PC-9 (cell line): ENCODE measurements around the gene ERCC2. TPM values are rescaled to one million over a fixed set of nuclear protein-coding genes. Genes with fewer than 3 reads are reported as not detected.

Experiments used
- Bru-seq: library from RNA; stranded (reverse); fragments of 400-500 nt; gene quantifications from one replicate; lab custom pipeline; 2021; lab: Mats Ljungman, UMichigan
- BruChase-seq, 2 experiments: library from RNA; stranded (reverse); fragments of 400-500 nt; gene quantifications; one replicate each; lab custom pipeline; 2021; lab: Mats Ljungman, UMichigan
- BruUV-seq: library from RNA; stranded (reverse); fragments of 400-500 nt; replicated peaks from 2 replicates; lab custom pipeline; 2021; lab: Mats Ljungman, UMichigan
- CTCF ChIA-PET: fragments of 300-600 bp; sonication (Branson Sonifier 250); formaldehyde crosslinking; loops from one replicate; lab custom pipeline; 2022; ENCODE audit warnings: antibody characterized with exemption; lab: Charles Lee
- POLR2A ChIA-PET: fragments of 300-600 bp; sonication (Branson Sonifier 250); formaldehyde crosslinking; loops from one replicate; lab custom pipeline; 2022; ENCODE audit warnings: antibody characterized with exemption; ENCODE audit not compliant: unreplicated experiment; lab: Charles Lee
- DNase-seq, 2 experiments: peaks; one replicate each; pipeline versions ENCODE4 v3.0.0 to v3.0.0-alpha.2; 2015 to 2022; ENCODE audit warnings: mixed read lengths in 1 of 2
- H2AFZ ChIP-seq: fragments of 200-600 bp; sonication (generic); 2 replicates; pipeline ENCODE4 v1.8.1; 2017; ENCODE audit warnings: antibody characterized with exemption
- H3F3A ChIP-seq: fragments of 200-600 bp; sonication (generic); 2 replicates; pipeline ENCODE4 v1.8.1; 2017; ENCODE audit warnings: antibody characterized with exemption, mild to moderate bottlenecking, low read depth; ENCODE audit not compliant: insufficient read depth
- H3K27ac ChIP-seq: fragments of 200-600 bp; sonication (generic); 2 replicates; pipeline ENCODE4 v1.6.1; 2016; ENCODE audit warnings: mixed run types
- H3K27me3 ChIP-seq: fragments of 200-600 bp; sonication (generic); 2 replicates; pipeline ENCODE4 v1.6.1; 2016; ENCODE audit warnings: low read depth, mixed run types; ENCODE audit not compliant: insufficient read depth
- H3K36me3 ChIP-seq: fragments of 200-600 bp; sonication (generic); 2 replicates; pipeline ENCODE4 v1.6.1; 2016; ENCODE audit warnings: low read depth, mixed run types
- H3K4me1 ChIP-seq: fragments of 200-600 bp; sonication (generic); replicated peaks from 2 replicates; pipeline ENCODE4 v1.6.1; 2016; ENCODE audit warnings: mixed run types; ENCODE audit not compliant: insufficient read depth
- H3K4me2 ChIP-seq: fragments of 200-600 bp; sonication (generic); 2 replicates; pipeline ENCODE4 v1.6.1; 2017; ENCODE audit warnings: mixed run types
- H3K4me3 ChIP-seq: fragments of 200-600 bp; sonication (generic); 2 replicates; pipeline ENCODE4 v1.6.1; 2016; ENCODE audit warnings: mixed run types
- H3K79me2 ChIP-seq: fragments of 200-600 bp; sonication (generic); 2 replicates; pipeline ENCODE4 v1.6.1; 2017; ENCODE audit warnings: low read depth, mixed run types
- H3K9me2 ChIP-seq: fragments of 200-600 bp; sonication (generic); 2 replicates; pipeline ENCODE4 v1.8.1; 2017; ENCODE audit warnings: mild to moderate bottlenecking; ENCODE audit not compliant: insufficient read depth
- H3K9me3 ChIP-seq: fragments of 200-600 bp; sonication (generic); 2 replicates; pipeline ENCODE4 v1.8.1; 2016; ENCODE audit warnings: low read depth; ENCODE audit not compliant: insufficient read depth
- H4K20me1 ChIP-seq: fragments of 200-600 bp; sonication (generic); 2 replicates; pipeline ENCODE4 v1.8.1; 2017; ENCODE audit not compliant: insufficient read depth
- EZH2 ChIP-seq: fragments of 200-600 bp; sonication (generic); IDR thresholded peaks from 2 replicates; pipeline ENCODE4 v1.8.0; 2017; ENCODE audit warnings: antibody characterized with exemption, low read depth
- intact Hi-C: fragments of 100-400 bp; cut with micrococcal nuclease; formaldehyde crosslinking; loops from one replicate; pipeline ENCODE4 v1.10.0; 2022; ENCODE audit not compliant: unreplicated experiment
- long read RNA-seq: library from polyadenylated mRNA; stranded (forward); transcript quantifications from one replicate; pipeline ENCODE4 v2.0.0, GENCODE V29; 2022
- total RNA-seq: library from RNA; stranded (reverse); gene quantifications from 2 replicates; pipeline ENCODE4 v1.2.3, GENCODE V29; 2021
- TF ChIP-seq, protein P1 (sequence below): fragments of 200-600 bp; sonication (generic); conservative IDR thresholded peaks from 2 replicates; pipeline ENCODE4 v1.6.1; 2017; ENCODE audit warnings: mixed run types, antibody characterized with exemption, mild to moderate bottlenecking, moderate library complexity

Gene ERCC2
- 26.1 and 33.1 TPM in 2 replicates for total RNA-seq
- percentile 49 among the genes with signal in this experiment for Bru-seq, nascent RNA
- percentile 61 among the genes with signal in this experiment for BruChase-seq, experiment 1, labeled RNA remaining after a 2-hour chase
- BruChase-seq, experiment 2, labeled RNA remaining after a 6-hour chase = percentile 62 among the genes with signal in this experiment
- long read RNA-seq, full-length matches to known transcripts = 18 of 34 reads
- long read RNA-seq, partial matches to known transcripts = 5 of 34 reads
- long read RNA-seq, other reads (novel, unspliced or antisense) = 11 of 34 reads

DNA sequence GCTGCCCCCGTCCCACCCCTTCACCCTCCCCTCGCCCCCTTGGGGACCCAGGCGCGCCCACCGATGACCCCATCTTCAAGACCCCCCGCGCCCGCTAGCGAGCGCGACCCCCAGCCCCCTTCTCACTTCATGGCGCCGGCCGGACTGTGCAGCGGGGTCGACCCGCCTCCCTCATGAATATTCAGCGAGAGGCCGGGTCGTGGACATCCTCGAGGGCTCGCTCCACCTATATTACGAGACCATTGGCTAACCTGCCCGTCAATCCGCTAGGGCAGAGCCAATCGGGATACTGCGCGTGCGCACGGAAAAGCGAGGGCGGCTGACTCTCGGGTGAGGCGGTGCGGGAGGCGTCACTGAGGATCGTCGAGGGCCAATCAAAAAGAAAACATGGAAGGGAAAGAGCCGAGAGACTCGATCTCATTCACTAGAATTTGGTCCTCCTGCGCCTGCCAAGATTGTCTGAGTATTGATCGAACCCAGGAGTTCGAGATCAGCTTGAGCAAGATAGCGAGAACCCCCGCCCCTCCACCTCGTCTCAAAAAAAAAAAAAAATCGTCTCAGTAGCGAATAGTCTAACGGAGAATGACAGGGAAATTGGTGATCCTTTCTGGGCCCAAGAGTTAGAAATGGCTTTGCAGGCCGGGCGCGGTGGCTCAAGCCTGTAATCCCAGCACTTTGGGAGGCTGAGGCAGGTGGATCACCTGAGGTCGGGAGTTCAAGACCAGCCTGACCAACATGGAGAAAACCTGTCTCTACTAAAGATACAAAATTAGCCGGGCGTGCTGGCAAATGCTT, at the start of gene ERCC2:
ERCC2 (minus strand) TSS at position 164 of the 795 bp plus-strand sequence; CDS start at position 131, 33 bp downstream.
- Histone ChIP-seq H3K27ac (peak within 1 kb of the TSS; percentile 53), H3K36me3 (no peaks in the 10 kb centered on the region), H3F3A (peaks cover 6% of the 10 kb centered on the region), H3K4me2 (peak within 1 kb of the TSS; percentile 98), H3K79me2 (peaks cover 12% of the 10 kb centered on the region; the same call in 1 of the 2 replicates), H3K27me3 (no peaks in the 10 kb centered on the region), H3K9me2 (no peaks in the 10 kb centered on the region), H3K4me1 (peaks cover 11% of the 10 kb centered on the region; the same call in 1 of the 2 replicates), H3K4me3 (peak within 1 kb of the TSS; percentile 71), H4K20me1 (no peaks in the 10 kb centered on the region), H3K9me3 (no peaks in the 10 kb centered on the region), H2AFZ (peak within 1 kb of the TSS; percentile 94)
- ChIA-PET CTCF (interaction anchor here (0.6 kb wide), 1 partner anchor 467 kb away, joined by 3 read pairs; no protein-coding TSS in a partner anchor), POLR2A (interaction anchor here (0.6 to 0.7 kb wide), 4 partner anchors 20 to 97 kb away, joined by 5 to 8 read pairs (median 6); partner anchors contain the start of gene PPP1R13L)
- BruUV-seq = TSS peak; percentile 98
- peak; percentile 96 to 99 for DNase-seq
- intact Hi-C loops = loop anchor here (1.0 kb wide), 1 partner anchor 35 kb away; the partner anchor contains the start of gene PPP1R13L
- TF ChIP-seq, protein P1, sequence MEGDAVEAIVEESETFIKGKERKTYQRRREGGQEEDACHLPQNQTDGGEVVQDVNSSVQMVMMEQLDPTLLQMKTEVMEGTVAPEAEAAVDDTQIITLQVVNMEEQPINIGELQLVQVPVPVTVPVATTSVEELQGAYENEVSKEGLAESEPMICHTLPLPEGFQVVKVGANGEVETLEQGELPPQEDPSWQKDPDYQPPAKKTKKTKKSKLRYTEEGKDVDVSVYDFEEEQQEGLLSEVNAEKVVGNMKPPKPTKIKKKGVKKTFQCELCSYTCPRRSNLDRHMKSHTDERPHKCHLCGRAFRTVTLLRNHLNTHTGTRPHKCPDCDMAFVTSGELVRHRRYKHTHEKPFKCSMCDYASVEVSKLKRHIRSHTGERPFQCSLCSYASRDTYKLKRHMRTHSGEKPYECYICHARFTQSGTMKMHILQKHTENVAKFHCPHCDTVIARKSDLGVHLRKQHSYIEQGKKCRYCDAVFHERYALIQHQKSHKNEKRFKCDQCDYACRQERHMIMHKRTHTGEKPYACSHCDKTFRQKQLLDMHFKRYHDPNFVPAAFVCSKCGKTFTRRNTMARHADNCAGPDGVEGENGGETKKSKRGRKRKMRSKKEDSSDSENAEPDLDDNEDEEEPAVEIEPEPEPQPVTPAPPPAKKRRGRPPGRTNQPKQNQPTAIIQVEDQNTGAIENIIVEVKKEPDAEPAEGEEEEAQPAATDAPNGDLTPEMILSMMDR = no peak
- TF ChIP-seq EZH2 = no peak

DNA sequence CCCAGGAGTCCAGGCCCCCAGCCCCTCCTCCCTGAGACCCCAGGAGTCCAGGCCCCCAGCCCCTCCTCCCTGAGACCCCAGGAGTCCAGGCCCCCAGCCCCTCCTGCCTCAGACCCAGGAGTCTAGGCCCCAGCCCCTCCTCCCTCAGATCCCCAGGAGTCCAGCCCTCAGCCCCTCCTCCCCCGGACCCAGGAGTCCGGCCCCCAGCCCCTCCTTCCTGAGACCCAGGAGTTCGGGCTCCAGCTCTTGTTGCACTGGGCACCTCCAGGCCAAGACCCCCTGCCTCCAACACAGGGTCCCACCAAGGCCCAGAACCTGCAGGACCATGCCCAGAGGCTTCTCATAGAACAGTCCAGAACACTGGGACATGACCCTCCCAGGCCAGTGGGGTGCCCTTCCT, 49.5 kb upstream of the ERCC2 start:
- Histone ChIP-seq H3K9me3 (no peaks in the 10 kb centered on the region), H3K27me3 (no peaks in the 10 kb centered on the region), H3K79me2 (peaks cover 24% of the 10 kb centered on the region), H2AFZ (no peak overlapping the region), H3K4me1 (peaks cover 21% of the 10 kb centered on the region), H3F3A (peaks cover 39% of the 10 kb centered on the region), H3K36me3 (peaks cover 17% of the 10 kb centered on the region; the same call in 1 of the 2 replicates), H3K4me3 (no peak overlapping the region), H3K27ac (no peak overlapping the region), H3K9me2 (no peaks in the 10 kb centered on the region), H3K4me2 (no peak overlapping the region), H4K20me1 (no peaks in the 10 kb centered on the region)
- no TSS peak for BruUV-seq
- TF ChIP-seq, protein P1 = no peak
- no peak for TF ChIP-seq EZH2
- intact Hi-C loops = loop anchor here (5.0 kb wide), 1 partner anchor 347 kb away; the partner anchor contains the start of gene SIX5
- ChIA-PET POLR2A (no interaction called here), CTCF (interaction anchor here (0.6 kb wide), 1 partner anchor 21 kb away, joined by 3 read pairs; no protein-coding TSS in a partner anchor)
- DNase-seq = no peak

DNA sequence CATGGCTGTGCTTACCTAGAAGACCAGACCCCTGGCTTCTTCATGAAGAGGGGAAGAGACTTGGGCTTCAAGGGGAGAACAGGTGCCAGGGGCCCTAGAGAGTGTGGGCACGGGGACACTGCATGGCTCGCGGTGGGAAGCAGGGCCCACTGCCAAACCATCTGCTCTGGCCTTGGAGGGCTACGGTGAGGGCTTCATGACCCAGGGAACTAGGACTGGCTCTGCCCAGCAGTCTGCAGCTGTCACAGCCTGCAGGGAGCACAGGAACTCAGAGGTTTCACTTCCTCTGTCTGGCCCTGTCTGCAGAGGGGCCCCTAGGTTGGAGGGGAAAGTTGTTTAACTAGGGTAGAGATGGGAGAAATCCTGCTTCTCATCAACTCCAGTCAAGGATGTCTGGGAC, 49.0 kb upstream of the ERCC2 start:
- TF ChIP-seq, protein P1 = no peak
- TF ChIP-seq EZH2 = no peak
- no peaks in the 10 kb centered on the region for H4K20me1 ChIP-seq
- no TSS peak for BruUV-seq
- POLR2A ChIA-PET = no interaction called here
- no peaks in the 10 kb centered on the region for H3K27me3 ChIP-seq
- no peak overlapping the region for H3K4me3 ChIP-seq
- peaks cover 24% of the 10 kb centered on the region for H3K79me2 ChIP-seq
- intact Hi-C loops = no loop called here
- no peak for DNase-seq
- H3K4me1 ChIP-seq = peaks cover 17% of the 10 kb centered on the region
- H3K27ac ChIP-seq = no peak overlapping the region
- CTCF ChIA-PET = no interaction called here
- no peak overlapping the region for H3K4me2 ChIP-seq
- peaks cover 34% of the 10 kb centered on the region for H3F3A ChIP-seq
- H3K36me3 ChIP-seq = peaks cover 22% of the 10 kb centered on the region; the same call in 1 of the 2 replicates
- H3K9me2 ChIP-seq = no peaks in the 10 kb centered on the region
- H3K9me3 ChIP-seq = no peaks in the 10 kb centered on the region
- no peak overlapping the region for H2AFZ ChIP-seq
